NOMO-1 treated with DMSO at 0.1 percent for 48 hours (cell line): ENCODE results near the gene FBXO10.
A peak's percentile ranks its signal among the peaks of the same experiment; 100 is the strongest.

ENCODE experiments used
- DNase-seq: peaks from one replicate; lab custom pipeline; 2025; ENCODE audit not compliant: unreplicated experiment; lab: John Stamatoyannopoulos, UW

Gene FBXO10

DNA sequence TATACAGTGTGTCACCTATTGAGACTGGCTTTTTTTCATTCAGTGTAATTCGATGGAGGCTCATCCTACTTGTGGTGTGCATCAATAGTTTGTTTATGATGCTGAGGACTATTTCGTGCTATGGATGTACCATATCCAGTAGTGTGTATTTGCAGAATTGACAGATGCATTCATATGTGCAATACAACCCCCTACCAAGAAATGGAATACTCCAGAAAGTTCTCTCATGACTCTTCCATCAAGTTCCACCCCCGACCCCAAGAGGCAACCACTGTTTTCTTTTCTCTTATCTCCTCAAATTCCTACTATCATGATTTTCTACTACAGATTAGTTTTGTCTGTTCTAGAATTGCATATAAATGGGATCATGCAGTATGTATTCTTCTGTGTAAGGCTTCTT is 21.9 kb downstream of the FBXO10 start:
- DNase-seq, result no peak

GRCh38 chr9:37551888-37552287 is 24.3 kb downstream of the FBXO10 start:
- DNase-seq, result peak; percentile 4

DNA sequence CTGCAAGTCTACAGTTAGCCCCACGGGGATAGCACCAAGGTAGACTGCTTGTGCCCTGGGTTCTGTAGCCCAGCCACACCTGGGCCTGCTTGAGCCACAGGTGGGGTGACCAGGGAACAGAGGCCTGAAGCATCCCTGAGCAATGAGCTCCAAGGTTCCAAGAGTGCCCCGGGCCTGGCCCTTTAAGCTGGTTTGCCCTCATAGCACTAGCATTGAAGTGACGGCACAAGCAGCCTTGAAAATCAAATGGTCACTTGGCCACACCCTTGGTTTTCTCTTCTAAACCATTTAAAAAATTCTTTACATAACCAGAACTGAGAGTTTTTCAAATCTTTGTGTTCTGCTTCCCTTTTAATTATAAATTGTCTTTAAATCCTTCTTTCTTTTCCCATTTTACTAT is 24.7 kb downstream of the FBXO10 start:
- DNase-seq, result no peak

- DNase-seq, result no peak
These were observed 25.4 kb downstream of the FBXO10 start for GRCh38 chr9:37550781-37551180.

GRCh38 chr9:37549527-37549926 is 26.7 kb downstream of the FBXO10 start:
- DNase-seq, result no peak

GRCh38 chr9:37547328-37547878 is 28.8 kb downstream of the FBXO10 start:
- no peak for DNase-seq

DNA sequence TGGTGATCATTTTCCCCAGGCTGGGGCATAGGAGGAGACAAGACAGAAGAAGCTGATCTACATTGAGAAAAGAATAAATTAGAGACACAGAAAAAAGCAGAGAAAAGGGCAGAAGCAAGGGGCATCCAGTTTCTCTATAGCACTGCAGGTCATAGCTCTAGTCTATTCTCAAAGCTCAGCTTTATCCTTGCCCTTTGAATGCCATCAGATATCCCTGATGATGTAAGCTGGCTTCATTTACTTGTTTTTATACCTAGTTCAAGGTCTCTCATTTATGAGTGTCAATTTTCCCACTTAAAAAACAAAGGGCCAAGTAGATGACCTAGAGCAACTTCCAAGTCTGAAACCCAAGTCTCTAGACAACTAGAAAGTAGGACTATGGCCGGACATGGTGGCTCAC is 32.7 kb downstream of the FBXO10 start:
- no peak for DNase-seq

DNA sequence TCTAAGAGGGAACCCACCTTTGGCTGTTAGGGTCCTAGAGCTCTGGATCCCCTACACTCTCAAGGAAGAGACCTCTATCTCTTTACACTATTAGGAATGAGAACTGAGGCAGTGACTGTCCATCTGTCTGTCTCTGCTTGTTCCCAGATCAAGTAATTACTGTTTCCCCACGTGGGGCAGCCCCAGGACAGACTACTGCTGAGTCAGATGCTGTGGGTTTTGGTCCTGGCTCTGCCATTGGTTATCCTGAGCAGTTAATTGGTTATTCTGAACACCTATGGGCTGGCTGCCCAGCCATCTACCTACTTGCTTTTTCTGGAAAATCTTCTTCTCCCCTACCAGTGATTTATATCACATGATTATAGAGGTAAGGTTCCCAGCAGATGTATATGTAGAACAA is 33.3 kb downstream of the FBXO10 start:
- no peak for DNase-seq

DNA sequence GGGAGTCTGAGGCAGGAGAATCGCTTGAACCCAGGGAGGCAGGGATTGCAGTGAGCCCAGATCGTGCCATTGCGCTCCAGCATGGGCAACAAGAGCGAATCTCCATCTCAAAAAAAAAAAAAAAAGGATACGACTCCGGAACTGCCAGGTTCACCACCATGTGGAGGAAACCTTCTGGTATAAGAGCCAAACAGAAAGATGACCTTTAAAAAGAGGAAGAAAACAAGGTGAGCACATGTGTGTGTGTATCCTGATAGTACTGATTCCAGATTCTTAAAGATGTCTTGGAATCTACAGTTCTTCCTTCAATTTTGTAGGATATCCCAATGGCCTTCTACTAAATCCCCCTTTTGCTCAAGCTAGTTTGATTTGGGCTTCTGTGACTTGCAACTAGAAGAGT is 33.7 kb downstream of the FBXO10 start:
- DNase-seq, result no peak

GRCh38 chr9:37541465-37541864 is 34.7 kb downstream of the FBXO10 start:
- DNase-seq, result no peak

DNA sequence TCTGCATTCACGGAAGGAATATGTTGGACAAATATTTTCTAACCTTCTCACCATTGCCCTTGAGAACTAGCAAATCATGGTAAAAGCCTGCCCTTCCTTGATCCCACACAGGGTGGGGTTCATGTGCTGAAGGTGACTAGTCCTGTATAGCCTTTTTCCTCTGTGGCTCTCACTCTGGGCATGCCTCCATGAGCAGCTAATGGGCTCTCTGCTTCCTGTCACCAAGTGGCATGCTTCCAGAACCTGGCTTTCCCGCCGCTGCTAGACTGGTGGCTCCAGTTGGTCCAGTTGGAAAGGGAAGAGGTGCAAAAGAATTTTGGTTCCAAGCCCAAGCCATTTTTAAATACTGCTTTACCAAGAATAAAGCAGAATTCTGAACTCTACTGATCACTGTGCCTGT is 35.5 kb downstream of the FBXO10 start:
- no peak for DNase-seq

DNA sequence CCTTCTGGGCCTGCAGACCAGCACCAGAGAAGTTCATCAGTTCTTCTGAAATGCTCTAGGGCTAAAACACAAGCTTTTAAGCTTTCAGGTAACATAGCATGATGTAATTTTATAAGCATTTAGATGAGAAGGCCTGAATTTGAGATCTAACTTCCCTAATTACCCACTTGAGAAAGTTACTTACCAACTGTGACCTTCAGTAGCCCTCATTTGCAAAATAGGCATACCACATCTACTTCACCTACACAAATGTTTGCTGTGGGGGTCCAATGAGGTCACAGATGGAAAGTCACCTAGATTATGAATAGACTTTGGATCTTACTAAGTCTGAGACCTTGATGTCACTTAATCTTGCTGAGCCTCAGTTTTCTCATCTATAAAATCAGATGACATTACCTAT is 36.5 kb downstream of the FBXO10 start:
- DNase-seq, result no peak

DNA sequence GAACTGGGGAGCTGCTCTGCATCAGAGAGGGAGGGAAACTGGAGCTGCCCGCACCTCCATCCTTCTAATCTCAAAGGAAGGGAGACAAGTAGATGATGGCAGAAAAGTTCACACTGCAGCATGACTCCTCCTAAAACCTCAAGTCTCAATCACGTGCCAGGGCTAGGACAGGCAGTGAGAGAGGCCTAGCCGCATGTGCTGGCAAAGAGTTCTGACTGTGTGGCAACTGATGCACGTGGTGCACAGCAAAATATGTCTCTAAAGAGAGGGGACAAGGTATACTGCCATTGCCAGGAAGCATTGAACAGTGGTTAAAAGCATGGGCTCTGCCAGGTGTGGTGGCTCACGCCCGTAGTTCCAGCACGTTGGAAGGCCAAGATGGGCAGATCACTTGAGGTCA is 38.1 kb downstream of the FBXO10 start:
- DNase-seq, result no peak

- no peak for DNase-seq
These were observed 41.3 kb downstream of the FBXO10 start for GRCh38 chr9:37534901-37535300.

DNA sequence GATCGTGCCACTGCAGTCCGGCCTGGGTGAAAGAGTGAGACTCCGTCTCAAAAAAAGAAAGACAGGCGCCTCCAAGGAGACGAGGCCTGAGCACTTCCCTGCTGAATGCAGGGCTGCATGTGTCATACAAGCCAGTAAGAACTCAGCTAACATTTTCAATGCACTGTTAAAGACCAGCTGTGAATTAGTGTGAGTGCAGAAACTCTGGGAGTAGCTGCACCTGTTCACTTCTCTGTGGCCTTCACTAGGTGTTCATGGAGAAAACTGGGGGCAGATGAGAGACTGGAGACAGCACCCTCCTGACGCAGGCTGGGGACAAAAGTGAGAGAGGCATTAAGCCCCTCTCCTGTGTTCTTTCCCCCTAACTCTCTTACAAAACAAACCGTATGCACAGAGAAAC is 41.8 kb downstream of the FBXO10 start:
- DNase-seq, result no peak

- no peak for DNase-seq
These were observed 44.5 kb downstream of the FBXO10 start for GRCh38 chr9:37531699-37532098.

DNA sequence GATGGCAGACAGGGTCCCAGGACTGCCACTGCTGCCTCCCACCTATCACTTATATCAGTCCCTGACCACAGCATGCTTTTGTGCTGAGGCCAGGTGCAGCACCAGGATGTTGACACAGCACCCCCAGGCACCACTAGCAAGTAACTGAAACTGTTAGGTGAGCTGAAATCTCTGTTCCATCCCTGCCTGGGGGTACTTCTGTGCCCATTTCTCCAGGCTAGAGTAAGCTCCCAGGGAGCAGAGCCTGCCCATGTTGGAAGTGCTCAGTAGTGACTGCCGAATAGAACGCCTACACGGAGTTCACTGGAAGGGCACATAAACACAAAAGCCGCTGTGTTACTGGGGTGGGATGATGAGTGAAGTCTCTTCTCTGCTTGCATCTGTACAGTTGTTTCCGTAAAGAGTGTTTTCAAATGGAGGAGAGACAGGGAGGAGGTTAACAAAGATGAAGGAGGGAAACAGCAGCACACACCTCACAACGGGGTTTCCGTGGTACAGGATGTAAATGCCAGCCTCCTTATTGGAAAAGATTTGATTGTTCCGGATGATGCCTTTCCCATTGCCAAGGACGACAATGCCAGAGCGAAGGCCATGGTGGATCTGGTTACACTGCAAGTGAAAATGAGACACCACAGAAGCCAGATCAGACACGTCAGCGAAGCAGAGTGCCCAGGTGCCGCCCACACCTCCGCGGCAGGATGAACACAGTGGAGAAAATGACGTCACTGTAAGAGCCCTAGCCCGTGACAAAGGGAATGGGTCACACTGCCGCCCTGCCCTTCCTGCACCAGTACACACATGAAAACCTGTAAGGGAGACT is 47.3 kb downstream of the FBXO10 start:
- no peak for DNase-seq

- no peak for DNase-seq
These were observed 52.3 kb downstream of the FBXO10 start for GRCh38 chr9:37523916-37524315.

GRCh38 chr9:37522971-37523370 is 53.2 kb downstream of the FBXO10 start:
- DNase-seq, result no peak

DNA sequence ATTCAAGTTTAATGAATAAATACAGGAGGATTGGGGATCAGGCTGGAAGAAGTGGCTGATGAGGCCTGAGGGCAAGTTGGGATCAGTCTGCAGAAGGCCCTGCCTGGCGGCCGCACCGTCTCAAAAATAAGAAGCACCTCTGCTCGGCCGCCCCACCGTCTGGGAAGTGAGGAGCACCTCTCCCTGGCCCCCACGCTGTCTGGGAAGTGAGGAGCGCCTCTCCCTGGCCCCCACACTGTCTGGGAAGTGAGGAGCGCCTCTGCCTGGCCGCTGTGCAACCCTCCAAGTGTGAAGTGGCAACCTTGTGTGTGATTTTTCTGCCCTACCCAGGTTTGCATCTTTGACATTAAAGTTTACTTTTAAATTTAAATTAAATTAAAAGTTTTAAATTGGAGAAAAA is 55.1 kb downstream of the FBXO10 start:
- DNase-seq, result no peak

- no peak for DNase-seq
These were observed 55.5 kb downstream of the FBXO10 start for GRCh38 chr9:37520641-37521040.

DNA sequence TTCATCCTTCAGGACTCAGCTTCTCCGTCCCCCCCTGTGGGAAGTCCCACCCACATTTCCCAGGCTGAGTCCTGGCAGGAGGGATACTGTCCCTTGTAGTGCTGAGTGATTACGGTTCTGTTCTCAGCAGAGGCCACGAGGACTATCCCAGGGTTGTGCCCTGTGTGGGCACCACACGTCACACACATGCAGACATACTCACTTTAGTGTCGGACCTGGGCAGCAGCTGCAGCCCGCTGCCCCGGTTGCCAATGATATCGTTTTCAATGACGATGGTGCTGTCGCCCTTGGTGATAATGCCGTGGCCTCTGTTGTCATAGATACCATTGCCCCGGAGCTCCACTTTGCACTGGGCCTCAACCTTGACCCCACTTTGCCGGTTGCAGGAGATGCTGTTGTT is 58.3 kb downstream of the FBXO10 start:
- DNase-seq, result no peak
